Measurements from ENCODE around the gene KCMF1.

The KCMF1 gene

GRCh38 chr2:85022232-85022631, 51.3 kb downstream of the KCMF1 start:
- DNase-seq (ENCODE audit: low read depth): no peak

DNA sequence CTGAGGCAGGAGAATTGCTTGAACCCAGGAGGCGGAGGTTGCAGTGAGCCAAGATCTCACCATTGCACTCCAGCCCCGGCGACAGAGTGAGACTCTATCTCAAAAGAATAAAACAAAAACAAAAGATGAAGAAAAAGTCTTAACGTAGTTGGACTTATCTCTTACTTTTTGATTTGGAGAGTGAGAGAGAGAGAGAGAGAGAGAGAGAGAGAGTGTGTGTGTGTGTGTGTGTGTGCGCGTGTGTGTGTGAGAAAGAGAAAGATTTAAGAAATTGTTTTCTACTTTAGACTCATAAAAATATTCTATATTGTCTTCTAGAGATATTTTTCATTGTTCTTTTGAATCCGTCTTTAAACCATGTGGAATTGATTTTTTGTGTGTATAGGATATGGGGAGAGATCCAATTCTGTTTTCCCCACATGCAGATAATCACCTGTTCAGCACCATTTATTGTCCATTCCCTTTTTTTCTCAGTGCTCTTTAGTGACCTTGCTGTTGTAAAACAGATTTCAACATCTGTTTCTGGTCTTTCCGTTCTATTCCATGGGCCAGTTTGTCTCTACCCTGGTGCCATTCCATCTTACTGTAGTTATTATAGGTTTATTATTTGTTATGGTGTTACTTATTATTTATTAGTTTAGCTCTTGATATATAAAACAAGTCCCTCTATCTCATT, 53.5 kb downstream of the KCMF1 start:
- no peak for DNase-seq (ENCODE audit: low read depth)

DNA sequence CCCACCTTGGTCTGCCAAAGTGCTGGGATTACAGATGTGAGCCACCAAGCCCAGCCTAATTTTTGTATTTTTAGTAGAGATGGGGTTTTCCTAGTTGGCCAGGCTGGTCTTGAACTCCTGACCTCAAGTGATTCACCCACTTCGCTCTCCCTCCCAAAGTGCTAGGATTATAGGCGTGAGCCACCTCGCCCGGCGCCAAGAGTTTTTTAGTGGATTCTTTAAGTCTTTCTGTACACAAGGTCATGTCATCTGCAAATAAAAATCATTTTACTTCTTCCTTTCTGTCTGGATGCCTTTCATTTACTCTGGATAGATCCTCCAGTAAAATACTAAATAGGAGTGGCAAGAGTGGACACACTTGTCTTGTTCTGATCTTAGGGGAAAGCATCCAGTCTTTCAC, 61.7 kb downstream of the KCMF1 start:
- no peak for DNase-seq (ENCODE audit: low read depth)

DNA sequence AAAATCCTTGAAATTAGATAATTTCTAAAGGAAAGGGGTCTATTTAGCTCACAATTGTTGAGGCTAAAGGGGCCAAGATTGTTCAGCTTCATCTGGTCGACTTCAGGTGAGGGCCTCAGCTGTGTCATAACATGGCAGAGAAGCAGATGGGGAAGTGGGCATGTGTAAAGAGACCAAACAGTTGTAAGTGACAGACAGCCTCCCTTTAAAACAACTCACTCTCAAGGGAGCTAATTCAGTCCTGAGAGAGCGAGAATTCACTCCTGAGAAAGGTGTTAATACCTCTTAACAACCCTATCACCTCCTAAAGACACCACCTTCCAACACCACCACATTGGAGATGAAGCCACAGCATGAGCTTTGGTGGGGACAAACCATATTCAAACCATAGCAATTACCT, 62.4 kb downstream of the KCMF1 start:
- no peak for DNase-seq (ENCODE audit: low read depth)

GRCh38 chr2:85034158-85034557, 63.2 kb downstream of the KCMF1 start:
- DNase-seq (ENCODE audit: low read depth): no peak

- DNase-seq (ENCODE audit: low read depth): no peak
These were observed 66.7 kb downstream of the KCMF1 start for GRCh38 chr2:85037622-85038021.

DNA sequence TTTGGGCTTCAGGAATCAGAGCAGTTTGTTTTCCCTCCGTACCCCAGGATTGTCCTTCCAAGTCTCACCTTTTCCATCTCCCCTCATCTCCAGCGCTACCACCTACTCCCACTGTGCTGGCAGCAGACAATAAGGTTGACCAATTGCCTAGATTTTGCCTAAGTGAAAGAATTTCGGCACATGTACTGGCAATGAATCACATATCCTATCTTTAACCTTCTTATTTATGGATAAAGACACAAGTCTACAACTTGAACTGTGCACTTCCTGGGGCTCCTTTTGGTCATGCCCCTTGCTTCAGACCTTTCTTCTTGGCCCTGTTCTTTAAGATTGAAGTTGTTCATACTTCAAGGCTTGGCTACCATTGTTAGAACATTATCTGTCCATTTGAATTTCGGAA, 71.4 kb downstream of the KCMF1 start:
- no peak for DNase-seq (ENCODE audit: low read depth)

- DNase-seq (ENCODE audit: low read depth): no peak
These were observed 77.6 kb downstream of the KCMF1 start for GRCh38 chr2:85048534-85048933.

GRCh38 chr2:85049236-85049635, 78.3 kb downstream of the KCMF1 start:
- no peak for DNase-seq (ENCODE audit: low read depth)

GRCh38 chr2:85053802-85054201, 82.8 kb downstream of the KCMF1 start:
- no peak for DNase-seq (ENCODE audit: low read depth)

- no peak for DNase-seq (ENCODE audit: low read depth)
These were observed 86.4 kb downstream of the KCMF1 start for GRCh38 chr2:85057226-85057962.

DNA sequence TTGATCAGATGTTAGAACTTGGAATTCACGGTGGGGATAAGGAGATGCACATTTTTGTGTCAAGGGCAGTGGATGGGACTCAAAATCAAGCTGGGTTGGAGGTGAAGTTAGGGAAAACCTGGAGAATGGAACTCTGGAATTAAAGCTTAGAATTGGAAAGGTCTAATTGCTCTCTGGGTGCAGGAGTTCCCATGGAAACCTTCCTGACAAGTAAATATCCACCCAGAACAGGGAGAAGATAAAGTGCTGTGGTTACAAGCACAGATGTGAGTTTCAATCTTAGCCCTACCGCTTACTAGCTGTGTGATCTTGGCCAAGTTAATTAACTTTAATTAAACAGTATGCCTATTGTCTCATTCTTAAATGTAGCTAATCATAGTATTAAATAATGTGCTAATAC, 90.9 kb downstream of the KCMF1 start:
- no peak for DNase-seq (ENCODE audit: low read depth)

- no peak for DNase-seq (ENCODE audit: low read depth)
These were observed 91.6 kb downstream of the KCMF1 start for GRCh38 chr2:85062565-85062964.

DNA sequence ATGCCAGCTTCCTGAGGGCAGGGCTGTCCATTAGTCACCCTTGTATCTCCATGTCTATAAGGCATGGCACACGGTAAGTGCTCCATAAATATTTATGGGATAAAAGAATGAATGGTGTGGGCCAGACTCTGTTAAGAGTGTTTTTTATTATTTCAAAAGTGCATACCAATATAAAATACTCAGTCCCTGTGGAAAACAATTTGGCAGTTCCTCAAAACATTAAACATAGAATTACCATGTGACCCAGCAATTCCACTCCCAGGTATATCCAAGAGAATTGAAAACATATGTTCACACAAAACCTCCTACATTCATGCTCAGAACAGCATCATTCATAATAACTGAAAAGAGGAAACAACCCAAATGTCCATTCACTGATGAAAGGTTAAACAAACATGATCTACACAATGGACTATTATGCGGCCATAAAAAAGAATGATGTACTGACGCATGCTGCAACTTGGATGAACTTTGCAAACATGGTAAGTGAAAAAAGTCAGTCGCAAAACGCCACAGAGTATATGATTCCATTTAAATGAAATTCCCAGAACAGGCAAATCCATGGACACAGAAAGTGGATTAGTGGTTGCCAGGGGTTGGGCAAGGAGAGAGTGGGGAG, 93.1 kb downstream of the KCMF1 start:
- no peak for DNase-seq (ENCODE audit: low read depth)

- no peak for DNase-seq (ENCODE audit: low read depth)
These were observed 94.1 kb downstream of the KCMF1 start for GRCh38 chr2:85064927-85065577.

DNA sequence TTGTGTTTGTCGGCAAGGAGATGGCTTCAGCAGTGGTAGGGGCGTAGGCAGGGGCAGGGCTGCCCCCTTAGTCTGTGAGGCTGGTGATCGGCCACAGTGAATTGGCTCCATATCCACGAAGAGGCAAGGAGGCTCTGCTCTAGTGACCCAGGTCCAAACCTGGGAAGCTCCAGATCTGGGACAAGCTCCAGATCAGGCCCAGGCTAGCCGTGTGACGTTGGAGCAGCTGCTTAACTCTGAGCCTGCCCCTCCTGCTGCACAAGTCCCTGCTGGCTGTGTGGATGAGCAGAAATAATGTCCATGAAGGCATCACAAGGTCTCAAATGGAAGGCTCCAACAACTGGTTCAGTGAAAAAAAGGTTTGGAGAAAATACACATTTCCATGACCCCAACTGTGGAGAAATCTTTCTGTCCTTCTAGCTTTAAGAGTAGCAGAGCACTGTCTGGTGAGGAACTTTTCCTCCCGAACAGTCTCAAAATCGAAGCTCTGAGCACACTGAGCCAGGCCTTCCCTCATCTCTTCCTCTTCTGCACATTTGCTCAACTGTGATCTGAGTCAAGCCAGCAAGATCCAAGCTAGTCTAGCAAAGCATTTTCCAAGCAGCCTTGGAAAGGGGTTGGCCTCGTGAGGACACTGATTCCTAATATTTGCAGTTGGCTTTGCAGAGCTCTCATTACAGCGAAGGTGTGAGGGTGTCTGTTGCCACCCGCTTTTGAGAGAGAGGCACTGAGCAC, 95.2 kb downstream of the KCMF1 start:
- DNase-seq (ENCODE audit: low read depth): no peak

DNA sequence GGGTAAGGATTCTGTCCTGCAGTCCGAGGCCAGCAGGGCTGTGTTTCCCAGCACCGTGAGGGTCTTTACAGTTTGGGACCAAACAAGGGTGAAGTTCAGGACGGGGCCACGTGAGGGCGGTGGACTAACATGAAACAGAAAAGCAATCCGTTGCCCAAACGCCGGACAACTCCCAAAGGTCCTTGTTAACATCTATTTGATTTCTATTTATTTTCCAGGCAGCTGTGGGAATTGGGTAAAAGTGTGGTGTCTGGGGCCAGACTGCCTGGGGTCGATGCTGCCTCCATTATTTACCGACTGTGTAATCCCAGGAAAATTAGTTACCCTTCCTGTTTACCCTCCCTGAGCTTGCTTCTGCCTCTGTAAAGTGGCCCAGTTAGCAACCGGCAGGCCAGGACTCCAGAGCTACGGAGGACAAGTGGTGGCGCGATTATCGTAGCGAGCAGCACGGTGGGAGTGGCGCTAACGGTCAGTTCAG, 96.0 kb downstream of the KCMF1 start:
- no peak for DNase-seq (ENCODE audit: low read depth)

GRCh38 chr2:85071096-85071495, 100.1 kb downstream of the KCMF1 start:
- DNase-seq (ENCODE audit: low read depth): no peak

DNA sequence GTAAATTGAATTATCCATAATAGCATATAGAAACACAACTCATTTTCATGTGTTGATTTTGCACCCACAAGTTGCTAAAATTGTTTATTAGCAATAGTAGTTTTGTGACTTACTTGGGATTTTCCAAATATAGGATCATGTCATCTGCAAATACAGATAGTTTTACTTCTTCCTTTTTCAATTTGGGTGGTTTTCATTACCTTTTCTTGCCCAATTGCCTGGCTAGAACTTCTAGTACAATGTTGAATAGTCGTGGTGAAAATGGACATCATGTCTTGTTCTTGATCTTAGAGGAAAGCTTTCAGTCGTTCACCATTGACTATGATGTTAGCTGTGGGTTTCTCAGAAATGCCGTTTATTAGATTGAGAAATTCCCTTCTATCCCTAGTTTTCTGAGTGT, 102.1 kb downstream of the KCMF1 start:
- DNase-seq (ENCODE audit: low read depth): no peak

DNA sequence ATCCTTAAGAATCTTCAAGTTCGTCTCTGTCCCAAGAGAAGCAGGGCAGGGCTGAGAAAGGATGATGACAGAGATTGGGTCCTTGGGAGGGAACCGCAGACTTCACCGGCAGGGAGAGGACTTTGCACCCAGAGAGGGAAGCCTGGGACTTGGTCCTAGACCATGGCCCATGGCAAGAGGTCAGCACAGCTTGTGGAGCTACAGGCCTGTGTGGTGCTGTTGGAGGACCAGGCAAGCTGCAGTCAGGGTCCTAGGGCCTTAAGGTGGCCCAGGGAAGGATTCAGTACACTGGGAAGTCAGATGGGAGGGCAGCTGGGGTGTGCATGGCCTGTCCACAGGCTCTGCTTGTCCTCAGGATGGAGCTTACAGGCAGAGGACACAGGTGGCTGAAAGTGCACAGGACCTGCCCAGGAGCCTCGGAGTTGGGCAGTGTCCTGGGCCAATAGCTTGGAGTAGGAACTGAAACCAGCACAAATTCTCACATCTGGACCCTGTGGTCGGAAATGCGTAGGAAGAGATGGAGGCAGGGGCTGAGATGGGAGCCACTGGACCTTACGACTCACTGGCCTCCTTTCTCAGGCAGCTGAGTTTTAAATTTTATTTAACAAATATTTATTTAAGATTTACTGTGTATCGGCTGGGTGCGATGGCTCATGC, 105.8 kb downstream of the KCMF1 start:
- DNase-seq (ENCODE audit: low read depth): no peak

DNA sequence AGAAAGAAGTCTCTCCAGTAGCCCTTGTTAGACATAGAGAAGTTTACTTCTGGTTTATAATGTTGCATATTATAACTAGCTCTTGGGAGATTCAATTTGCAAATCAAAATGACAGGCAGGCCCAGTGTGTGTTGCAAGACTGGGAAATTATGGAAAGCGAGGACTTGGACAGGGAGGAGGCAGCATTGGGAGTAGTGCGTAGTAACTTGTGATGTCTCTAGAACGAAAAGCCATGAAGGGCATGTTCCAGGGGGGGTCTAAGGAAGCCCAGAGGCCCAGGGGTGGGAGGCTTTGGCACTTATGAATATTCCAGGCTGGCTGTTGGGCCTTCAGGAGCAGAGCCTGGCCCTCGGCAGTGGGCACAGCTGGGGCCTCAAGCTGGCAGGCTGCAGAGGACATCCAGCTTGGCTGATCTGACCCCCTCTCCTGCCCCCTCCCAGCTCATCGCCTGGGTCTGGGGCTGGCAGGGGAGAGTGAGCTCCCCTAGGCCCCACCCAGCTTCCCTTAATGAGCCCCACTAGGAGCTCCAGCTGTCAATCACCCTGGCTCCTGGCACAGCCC, 107.0 kb downstream of the KCMF1 start:
- no peak for DNase-seq (ENCODE audit: low read depth)

Measured in T-helper 22 cell (primary cell).